WI38 (cell line): ENCODE measurements around the gene AGFG1.

Experiments
- H3K4me3 ChIP-seq: 2 replicates; pipeline ENCODE4 v1.5.1; 2011; ENCODE audit warnings: low read depth, mild to moderate bottlenecking, control low read depth, low read length
- TF ChIP-seq, protein P1 (sequence below): IDR thresholded peaks from 2 replicates; pipeline ENCODE4 v1.5.1; 2012; ENCODE audit warnings: low read depth, mild to moderate bottlenecking, control low read depth, low read length

Gene AGFG1

DNA sequence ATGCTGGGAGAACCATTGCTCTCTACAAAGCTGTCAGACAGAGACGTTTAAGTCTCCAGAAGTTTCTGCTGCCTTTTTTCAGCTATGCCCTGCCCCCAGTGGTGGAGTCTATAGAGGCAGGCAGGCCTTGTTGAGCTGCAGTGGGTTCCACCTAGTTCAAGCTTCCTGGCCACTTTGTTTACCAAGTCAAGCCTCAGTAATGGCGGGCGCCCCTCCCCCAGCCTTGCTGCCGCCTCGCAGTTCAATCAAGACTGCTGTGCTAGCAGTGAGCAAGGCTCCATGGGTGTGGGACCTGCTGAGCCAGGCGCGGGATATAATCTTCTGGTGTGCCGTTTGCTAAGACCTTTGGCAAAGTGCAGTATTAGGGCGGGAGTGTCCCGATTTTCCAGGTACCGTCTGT is 74.0 kb downstream of the AGFG1 start:
- TF ChIP-seq, protein P1, sequence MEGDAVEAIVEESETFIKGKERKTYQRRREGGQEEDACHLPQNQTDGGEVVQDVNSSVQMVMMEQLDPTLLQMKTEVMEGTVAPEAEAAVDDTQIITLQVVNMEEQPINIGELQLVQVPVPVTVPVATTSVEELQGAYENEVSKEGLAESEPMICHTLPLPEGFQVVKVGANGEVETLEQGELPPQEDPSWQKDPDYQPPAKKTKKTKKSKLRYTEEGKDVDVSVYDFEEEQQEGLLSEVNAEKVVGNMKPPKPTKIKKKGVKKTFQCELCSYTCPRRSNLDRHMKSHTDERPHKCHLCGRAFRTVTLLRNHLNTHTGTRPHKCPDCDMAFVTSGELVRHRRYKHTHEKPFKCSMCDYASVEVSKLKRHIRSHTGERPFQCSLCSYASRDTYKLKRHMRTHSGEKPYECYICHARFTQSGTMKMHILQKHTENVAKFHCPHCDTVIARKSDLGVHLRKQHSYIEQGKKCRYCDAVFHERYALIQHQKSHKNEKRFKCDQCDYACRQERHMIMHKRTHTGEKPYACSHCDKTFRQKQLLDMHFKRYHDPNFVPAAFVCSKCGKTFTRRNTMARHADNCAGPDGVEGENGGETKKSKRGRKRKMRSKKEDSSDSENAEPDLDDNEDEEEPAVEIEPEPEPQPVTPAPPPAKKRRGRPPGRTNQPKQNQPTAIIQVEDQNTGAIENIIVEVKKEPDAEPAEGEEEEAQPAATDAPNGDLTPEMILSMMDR = 0 out of 2 replicates have a peak, but pooled peaks have one; percentile 7
- H3K4me3 ChIP-seq = no peak overlapping the region

DNA sequence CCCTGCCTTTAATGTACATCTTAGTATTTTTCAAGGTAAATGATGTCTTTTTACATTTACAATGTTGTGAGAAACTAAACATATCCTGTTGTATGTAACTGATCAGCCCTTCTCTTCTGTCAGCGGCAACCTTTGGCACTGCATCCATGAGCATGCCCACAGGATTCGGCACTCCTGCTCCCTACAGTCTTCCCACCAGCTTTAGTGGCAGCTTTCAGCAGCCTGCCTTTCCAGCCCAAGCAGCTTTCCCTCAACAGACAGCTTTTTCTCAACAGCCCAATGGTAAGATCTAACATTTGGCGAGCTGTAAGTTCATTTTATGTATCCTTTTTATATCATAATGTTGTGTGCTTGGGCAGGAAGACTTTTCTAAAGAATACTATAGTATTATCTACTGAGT is 79.9 kb downstream of the AGFG1 start:
- TF ChIP-seq, protein P1 = no peak
- no peak overlapping the region for H3K4me3 ChIP-seq

DNA sequence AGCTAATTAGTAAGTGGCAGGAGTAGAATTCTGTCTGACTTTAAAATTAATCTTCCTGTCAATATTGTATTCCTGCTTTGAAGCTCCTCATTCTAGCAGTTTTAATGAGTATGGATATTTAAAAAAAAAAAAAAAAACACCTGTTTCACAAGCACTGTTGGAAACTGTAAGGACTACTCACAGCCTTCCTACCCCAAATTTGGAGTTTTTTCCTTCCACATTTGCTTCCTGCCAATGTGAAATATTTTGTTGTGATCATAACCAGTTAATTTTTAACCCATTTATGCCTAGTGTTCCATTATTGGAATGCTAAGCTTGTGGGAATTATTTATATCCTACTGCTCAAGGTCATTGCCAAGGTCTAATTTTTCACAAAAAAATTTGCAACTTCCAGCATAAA is 90.6 kb downstream of the AGFG1 start:
- TF ChIP-seq, protein P1 = no peak

DNA sequence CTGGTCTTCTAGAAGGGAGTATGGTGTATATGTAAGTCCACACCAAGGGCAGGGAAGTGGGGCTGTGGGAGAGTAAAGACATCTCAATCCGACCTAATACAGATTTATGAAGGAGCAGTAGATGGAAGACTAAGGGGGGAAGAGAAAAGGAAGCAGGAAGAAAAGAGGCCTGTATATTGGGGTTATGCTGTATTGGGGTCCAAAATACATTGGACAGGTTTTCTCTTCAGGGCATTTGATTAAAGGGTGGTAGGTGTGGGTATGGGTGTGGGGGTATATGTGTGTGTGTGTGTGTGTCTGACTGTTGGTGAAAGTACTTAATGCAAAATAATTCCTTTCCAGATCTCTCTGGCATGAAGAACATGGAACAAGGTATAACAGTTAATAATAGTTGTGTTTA is 93.1 kb downstream of the AGFG1 start:
- H3K4me3 ChIP-seq = no peak overlapping the region
- TF ChIP-seq, protein P1 = no peak

More for the DNA sequence above, 90.6 kb downstream of the AGFG1 start:
- no peak overlapping the region for H3K4me3 ChIP-seq

DNA sequence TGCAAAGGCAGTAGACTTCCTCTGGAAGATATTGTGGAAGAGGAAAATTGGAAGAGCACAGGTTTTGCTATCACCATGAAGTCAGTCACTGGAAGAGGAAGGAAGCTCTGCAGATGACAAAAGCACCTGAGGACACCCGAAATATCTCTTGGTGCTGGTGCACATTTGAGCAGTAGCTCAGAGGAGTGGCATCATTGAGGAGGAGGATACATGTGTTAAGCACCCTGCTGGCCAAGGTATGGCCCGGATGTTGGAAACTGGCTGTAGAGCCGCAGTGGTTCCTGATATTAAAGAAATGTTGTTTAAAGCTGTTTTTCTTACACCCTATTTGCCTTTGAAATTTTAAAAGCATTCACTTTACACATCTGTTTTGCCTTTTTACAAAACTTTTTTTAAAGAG is 94.1 kb downstream of the AGFG1 start:
- no peak overlapping the region for H3K4me3 ChIP-seq
- TF ChIP-seq, protein P1 = no peak

DNA sequence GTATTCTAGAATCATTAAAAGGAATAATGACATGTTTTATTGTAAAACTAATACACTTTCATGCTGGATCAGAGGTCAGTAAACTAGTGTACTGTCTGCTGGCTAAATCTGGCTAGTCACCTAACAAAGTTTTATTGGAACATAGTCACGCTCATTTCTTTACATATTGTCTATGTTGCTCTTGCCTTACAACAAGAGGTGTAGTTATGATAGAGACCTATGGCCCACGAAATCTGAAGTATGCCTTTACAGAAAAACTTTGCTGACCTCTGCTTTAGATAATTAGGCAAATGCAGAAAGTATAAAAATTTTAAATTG is 96.9 kb downstream of the AGFG1 start:
- TF ChIP-seq, protein P1 = no peak
- H3K4me3 ChIP-seq = no peak overlapping the region

DNA sequence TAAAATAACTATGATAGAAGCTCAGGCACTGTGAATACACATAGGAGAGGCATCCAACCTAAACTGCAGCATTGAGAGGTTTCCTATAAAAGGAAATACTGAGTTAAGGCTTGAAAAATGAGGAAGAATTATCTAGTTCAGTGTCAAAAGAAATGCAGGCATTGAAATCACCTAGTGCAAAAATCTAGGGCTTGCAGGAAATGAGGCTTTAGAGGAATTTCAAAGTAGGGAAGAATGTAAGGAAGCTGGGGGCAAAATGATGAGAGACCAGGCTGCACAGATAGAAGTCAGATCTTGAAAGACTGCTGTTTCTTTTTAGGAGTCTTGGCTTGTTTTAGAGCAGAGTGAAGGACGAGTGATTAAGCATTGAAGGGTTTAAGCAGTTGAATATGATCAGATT is 98.7 kb downstream of the AGFG1 start:
- H3K4me3 ChIP-seq = no peak overlapping the region
- TF ChIP-seq, protein P1 = no peak

DNA sequence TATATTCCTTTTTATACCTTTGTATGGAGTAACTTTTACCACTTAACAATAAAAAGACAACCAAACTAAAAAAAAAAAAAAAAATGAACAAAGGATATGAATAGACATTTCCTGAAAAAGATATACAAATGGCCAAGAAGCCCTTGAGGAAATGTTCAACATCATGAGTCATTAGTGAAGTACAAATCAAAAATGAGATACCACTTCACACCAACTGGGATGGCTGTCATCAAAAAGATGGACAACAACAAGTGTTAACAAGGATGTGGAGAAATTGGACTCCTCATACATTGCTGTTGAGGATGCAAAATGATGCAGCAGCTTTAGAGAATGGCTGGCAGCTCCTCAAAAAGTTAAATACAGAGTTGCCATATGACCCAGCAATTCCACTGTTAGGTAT is 104.2 kb downstream of the AGFG1 start:
- TF ChIP-seq, protein P1 = no peak
- no peak overlapping the region for H3K4me3 ChIP-seq
